K562 (cell line): ENCODE measurements around the gene RNASET2. TPM values are rescaled to one million over a fixed set of nuclear protein-coding genes. Genes with fewer than 3 reads are reported as not detected.

Experiments used
- BCOR ChIP-seq: fragments of 450-650 bp; IDR thresholded peaks from 2 replicates; pipeline ENCODE4 v1.6.1; 2016
- CSDE1 ChIP-seq, 2 experiments: fragments of 450-650 bp; IDR thresholded peaks; 2 replicates each; pipeline ENCODE4 v1.6.1; 2016; ENCODE audit warnings: mild to moderate bottlenecking in 1 of 2
- PHF8 ChIP-seq: fragments of 200-600 bp; sonication (generic); IDR thresholded peaks from 2 replicates; pipeline ENCODE4 v1.6.1; 2012; ENCODE audit warnings: mixed run types, mild to moderate bottlenecking, inconsistent platforms, low read length, moderate library complexity, borderline replicate concordance
- ZNF668 ChIP-seq: fragments of 250-450 bp; sonication (Bioruptor Pico); IDR thresholded peaks from 2 replicates; pipeline ENCODE4 v1.8.0; 2022; ENCODE audit warnings: mild to moderate bottlenecking, inconsistent platforms
- ZNF830 ChIP-seq: fragments of 250-450 bp; sonication (Bioruptor Pico); IDR thresholded peaks from 2 replicates; pipeline ENCODE4 v1.5.0; 2021; ENCODE audit warnings: mild to moderate bottlenecking
- polyA plus RNA-seq, 8 experiments: library from polyadenylated mRNA; depleted of rRNA in 4 of 8; stranded (reverse) in 5 of 8; unstranded in 3 of 8; fragments of >200 nt; fragmentation: Nextera tagmentation in 2 of 8; fragmentation: Illumina TruSeq in 1 of 8; extraction: Ambion mirVana in 2 of 8; extraction: Trizol in 1 of 8; gene quantifications; 2 replicates each; pipeline versions ENCODE4 v1.2.1 to v1.2.3, GENCODE V29; 2011 to 2014; ENCODE audit warnings: inconsistent platforms in 1 of 8, missing spikeins in 1 of 8
- total RNA-seq, 7 experiments: library from RNA; depleted of rRNA in 6 of 7; stranded (reverse); fragments of >200 nt in 6 of 7; fragmentation: Illumina TruSeq in 2 of 7; extraction: Trizol in 2 of 7; gene quantifications; 2 replicates each; pipeline versions ENCODE4 v1.2.1 to v1.2.3, GENCODE V29; 2011 to 2021; ENCODE audit warnings: low replicate concordance in 1 of 7
- TF ChIP-seq, protein P1 (sequence below): fragments of 450-650 bp; IDR thresholded peaks from 2 replicates; pipeline ENCODE4 v1.6.1; 2016
- TF ChIP-seq, protein P2 (sequence below), 2 experiments: IDR thresholded peaks in 1 of 2; conservative IDR thresholded peaks in 1 of 2; 2 replicates each; pipeline ENCODE4 v1.6.1; 2016; ENCODE audit warnings: low read depth in 2 of 2, mild to moderate bottlenecking in 1 of 2, missing compliant biosample characterization in 1 of 2, missing genetic modification characterization in 1 of 2, moderate library complexity in 1 of 2
- TF ChIP-seq, protein P3 (sequence below), 2 experiments: fragments of 200-800 bp in 1 of 2; sonication (Bioruptor generic) in 1 of 2; sonication (generic) in 1 of 2; formaldehyde crosslinking in 1 of 2; IDR thresholded peaks in 1 of 2; conservative IDR thresholded peaks in 1 of 2; 2 replicates each; pipeline versions ENCODE4 v1.5.0 to v1.6.1; 2016 to 2020; ENCODE audit warnings: missing compliant biosample characterization in 1 of 2, missing genetic modification characterization in 1 of 2, missing genetic modification reagents in 1 of 2
- TF ChIP-seq, protein P4 (sequence below): sonication (generic); formaldehyde crosslinking; IDR thresholded peaks from 2 replicates; pipeline ENCODE4 v1.8.0; 2022; ENCODE audit warnings: mild to moderate bottlenecking, missing genetic modification reagents, borderline replicate concordance
- TF ChIP-seq, protein P5 (sequence below), 2 experiments: fragments of 450-650 bp; conservative IDR thresholded peaks; 2 replicates each; pipeline ENCODE4 v1.6.1; 2017; ENCODE audit warnings: mild to moderate bottlenecking in 2 of 2, moderate library complexity in 2 of 2

RNASET2 gene
- total and polyA plus RNA-seq, 9 of the 15 experiments (the other 6 are each of a cell fraction or from before 2014, with no cell fraction given), result 7.4 to 141 (median 91.3) TPM

DNA sequence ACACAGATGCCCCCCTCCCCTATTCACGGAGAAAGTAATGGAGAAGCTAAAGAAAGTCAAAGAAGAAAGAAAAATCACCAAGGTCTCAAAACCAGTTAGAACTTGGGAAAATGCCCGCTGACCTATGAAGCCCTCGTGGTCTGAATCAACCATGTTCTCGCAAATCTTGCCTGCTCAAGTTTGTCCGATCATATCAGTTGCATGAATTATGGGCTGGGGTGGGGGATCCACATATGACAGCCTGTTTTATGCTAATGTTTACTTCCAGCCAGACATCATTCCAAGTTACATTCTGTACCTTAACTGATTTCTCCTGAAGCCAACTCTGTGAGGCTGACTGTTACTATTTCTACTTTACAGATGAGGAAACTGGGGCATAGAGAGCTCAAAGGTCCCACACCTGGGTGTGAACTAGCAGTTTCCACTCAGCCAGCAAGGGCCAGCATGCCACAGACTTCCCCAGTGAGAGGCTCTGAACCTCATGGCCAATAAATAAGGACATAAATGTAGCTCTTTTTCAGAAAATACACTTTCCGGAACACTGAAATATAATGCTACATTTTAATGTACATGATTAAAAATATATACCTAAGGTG is 2.1 kb downstream of the RNASET2 start (continued):
- TF ChIP-seq ZNF668 (CRISPR knock-in tag) (no peak), ZNF830 (CRISPR knock-in tag) (no peak), PHF8 (no peak), CSDE1 (IDR thresholded peaks at IDR 0.05) (0 out of 4 replicates have a peak, but pooled peaks of 1 of the 2 experiments have one; percentile 13), BCOR (no peak)
- TF ChIP-seq, protein P1, sequence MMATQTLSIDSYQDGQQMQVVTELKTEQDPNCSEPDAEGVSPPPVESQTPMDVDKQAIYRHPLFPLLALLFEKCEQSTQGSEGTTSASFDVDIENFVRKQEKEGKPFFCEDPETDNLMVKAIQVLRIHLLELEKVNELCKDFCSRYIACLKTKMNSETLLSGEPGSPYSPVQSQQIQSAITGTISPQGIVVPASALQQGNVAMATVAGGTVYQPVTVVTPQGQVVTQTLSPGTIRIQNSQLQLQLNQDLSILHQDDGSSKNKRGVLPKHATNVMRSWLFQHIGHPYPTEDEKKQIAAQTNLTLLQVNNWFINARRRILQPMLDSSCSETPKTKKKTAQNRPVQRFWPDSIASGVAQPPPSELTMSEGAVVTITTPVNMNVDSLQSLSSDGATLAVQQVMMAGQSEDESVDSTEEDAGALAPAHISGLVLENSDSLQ, result peak; percentile 71
- TF ChIP-seq, protein P2, sequence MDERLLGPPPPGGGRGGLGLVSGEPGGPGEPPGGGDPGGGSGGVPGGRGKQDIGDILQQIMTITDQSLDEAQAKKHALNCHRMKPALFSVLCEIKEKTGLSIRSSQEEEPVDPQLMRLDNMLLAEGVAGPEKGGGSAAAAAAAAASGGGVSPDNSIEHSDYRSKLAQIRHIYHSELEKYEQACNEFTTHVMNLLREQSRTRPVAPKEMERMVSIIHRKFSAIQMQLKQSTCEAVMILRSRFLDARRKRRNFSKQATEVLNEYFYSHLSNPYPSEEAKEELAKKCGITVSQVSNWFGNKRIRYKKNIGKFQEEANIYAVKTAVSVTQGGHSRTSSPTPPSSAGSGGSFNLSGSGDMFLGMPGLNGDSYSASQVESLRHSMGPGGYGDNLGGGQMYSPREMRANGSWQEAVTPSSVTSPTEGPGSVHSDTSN (CRISPR knock-in tag; IDR thresholded peaks at IDR 0.05; ENCODE audit: low read depth), result no peak
- TF ChIP-seq, protein P2 (tag; conservative IDR thresholded peaks at IDR 0.05; ENCODE audit: low read depth), result peak; percentile 81
- TF ChIP-seq, protein P3, sequence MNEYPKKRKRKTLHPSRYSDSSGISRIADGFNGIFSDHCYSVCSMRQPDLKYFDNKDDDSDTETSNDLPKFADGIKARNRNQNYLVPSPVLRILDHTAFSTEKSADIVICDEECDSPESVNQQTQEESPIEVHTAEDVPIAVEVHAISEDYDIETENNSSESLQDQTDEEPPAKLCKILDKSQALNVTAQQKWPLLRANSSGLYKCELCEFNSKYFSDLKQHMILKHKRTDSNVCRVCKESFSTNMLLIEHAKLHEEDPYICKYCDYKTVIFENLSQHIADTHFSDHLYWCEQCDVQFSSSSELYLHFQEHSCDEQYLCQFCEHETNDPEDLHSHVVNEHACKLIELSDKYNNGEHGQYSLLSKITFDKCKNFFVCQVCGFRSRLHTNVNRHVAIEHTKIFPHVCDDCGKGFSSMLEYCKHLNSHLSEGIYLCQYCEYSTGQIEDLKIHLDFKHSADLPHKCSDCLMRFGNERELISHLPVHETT (CRISPR knock-in tag; conservative IDR thresholded peaks at IDR 0.05 in 1 of 2, IDR thresholded peaks at IDR 0.05 in 1 of 2), result 0 out of 4 replicates have a peak, but pooled peaks of 1 of the 2 experiments have one; percentile 34
- TF ChIP-seq, protein P4, sequence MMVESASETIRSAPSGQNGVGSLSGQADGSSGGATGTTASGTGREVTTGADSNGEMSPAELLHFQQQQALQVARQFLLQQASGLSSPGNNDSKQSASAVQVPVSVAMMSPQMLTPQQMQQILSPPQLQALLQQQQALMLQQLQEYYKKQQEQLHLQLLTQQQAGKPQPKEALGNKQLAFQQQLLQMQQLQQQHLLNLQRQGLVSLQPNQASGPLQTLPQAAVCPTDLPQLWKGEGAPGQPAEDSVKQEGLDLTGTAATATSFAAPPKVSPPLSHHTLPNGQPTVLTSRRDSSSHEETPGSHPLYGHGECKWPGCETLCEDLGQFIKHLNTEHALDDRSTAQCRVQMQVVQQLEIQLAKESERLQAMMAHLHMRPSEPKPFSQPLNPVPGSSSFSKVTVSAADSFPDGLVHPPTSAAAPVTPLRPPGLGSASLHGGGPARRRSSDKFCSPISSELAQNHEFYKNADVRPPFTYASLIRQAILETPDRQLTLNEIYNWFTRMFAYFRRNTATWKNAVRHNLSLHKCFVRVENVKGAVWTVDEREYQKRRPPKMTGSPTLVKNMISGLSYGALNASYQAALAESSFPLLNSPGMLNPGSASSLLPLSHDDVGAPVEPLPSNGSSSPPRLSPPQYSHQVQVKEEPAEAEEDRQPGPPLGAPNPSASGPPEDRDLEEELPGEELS (CRISPR knock-in tag), result no peak
- TF ChIP-seq, protein P5, sequence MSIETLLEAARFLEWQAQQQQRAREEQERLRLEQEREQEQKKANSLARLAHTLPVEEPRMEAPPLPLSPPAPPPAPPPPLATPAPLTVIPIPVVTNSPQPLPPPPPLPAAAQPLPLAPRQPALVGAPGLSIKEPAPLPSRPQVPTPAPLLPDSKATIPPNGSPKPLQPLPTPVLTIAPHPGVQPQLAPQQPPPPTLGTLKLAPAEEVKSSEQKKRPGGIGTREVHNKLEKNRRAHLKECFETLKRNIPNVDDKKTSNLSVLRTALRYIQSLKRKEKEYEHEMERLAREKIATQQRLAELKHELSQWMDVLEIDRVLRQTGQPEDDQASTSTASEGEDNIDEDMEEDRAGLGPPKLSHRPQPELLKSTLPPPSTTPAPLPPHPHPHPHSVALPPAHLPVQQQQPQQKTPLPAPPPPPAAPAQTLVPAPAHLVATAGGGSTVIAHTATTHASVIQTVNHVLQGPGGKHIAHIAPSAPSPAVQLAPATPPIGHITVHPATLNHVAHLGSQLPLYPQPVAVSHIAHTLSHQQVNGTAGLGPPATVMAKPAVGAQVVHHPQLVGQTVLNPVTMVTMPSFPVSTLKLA (conservative IDR thresholded peaks at IDR 0.05), result no peak
